A673 (cell line): Measurements from ENCODE around the gene PLVAP.

ENCODE experiments used
- EZH2 ChIP-seq: fragments of 200-600 bp; sonication (generic); IDR thresholded peaks from 2 replicates; pipeline ENCODE4 v1.6.1; 2017; ENCODE audit warnings: borderline replicate concordance, low read depth, mild to moderate bottlenecking, mixed read lengths, antibody characterized with exemption, low read length; ENCODE audit not compliant: poor library complexity, severe bottlenecking
- TF ChIP-seq, protein P1 (sequence below): fragments of 300-800, 200-600 bp; sonication (generic); conservative IDR thresholded peaks from 2 replicates; pipeline ENCODE4 v1.5.1; 2017; ENCODE audit warnings: low read depth, mild to moderate bottlenecking, antibody characterized with exemption, low read length, moderate library complexity, mixed read lengths

DNA sequence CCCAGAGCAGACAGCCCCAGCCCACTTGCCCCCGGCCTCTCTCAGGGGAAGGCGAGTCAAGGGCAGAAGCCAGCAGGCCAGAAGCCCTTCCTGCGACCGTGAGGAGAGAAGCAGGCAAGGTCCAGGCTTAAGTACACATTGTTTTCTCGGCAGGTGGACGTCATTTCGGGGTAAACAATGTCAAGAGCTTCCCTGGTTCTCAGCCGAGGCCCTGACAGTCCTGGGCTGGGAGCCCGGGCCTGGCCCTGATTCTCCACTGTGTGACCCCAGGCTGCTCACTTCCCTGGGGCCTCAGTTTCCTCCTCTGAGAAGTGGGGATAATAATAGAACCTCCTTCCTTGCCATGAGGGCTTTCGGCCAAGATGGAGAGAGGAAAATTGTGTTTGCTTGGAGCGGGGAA, 19.4 kb downstream of the PLVAP start:
- TF ChIP-seq, protein P1, sequence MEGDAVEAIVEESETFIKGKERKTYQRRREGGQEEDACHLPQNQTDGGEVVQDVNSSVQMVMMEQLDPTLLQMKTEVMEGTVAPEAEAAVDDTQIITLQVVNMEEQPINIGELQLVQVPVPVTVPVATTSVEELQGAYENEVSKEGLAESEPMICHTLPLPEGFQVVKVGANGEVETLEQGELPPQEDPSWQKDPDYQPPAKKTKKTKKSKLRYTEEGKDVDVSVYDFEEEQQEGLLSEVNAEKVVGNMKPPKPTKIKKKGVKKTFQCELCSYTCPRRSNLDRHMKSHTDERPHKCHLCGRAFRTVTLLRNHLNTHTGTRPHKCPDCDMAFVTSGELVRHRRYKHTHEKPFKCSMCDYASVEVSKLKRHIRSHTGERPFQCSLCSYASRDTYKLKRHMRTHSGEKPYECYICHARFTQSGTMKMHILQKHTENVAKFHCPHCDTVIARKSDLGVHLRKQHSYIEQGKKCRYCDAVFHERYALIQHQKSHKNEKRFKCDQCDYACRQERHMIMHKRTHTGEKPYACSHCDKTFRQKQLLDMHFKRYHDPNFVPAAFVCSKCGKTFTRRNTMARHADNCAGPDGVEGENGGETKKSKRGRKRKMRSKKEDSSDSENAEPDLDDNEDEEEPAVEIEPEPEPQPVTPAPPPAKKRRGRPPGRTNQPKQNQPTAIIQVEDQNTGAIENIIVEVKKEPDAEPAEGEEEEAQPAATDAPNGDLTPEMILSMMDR = no peak
- TF ChIP-seq EZH2 = no peak
